Endothelial cell of umbilical vein (primary cell): ENCODE results near the gene SGK1. TPM values are rescaled to one million over a fixed set of nuclear protein-coding genes. Genes with fewer than 3 reads are reported as not detected.

Experiments used
- BruUV-seq: library from RNA; stranded (reverse); fragments of 400-500 nt; replicated peaks from 2 replicates; lab custom pipeline; 2021; lab: Mats Ljungman, UMichigan
- CTCF ChIA-PET: fragments of 300-600, 350-600 bp; sonication (Branson Sonifier 250); formaldehyde crosslinking; loops from one replicate; lab custom pipeline; 2021; ENCODE audit warnings: antibody characterized with exemption, inconsistent platforms; lab: Charles Lee
- POLR2A ChIA-PET: fragments of 300-600, 350-600 bp; sonication (Branson Sonifier 250); formaldehyde crosslinking; loops from one replicate; lab custom pipeline; 2021; ENCODE audit warnings: antibody characterized with exemption, inconsistent platforms; lab: Charles Lee
- DNase-seq: peaks from one replicate; pipeline ENCODE4 v3.0.0-alpha.2; 2011; ENCODE audit warnings: low read depth, low spot score
- FAIRE-seq: peaks from 2 replicates; lab custom pipeline; 2011; peaks lifted over from hg19 to GRCh38; lab: Jason Lieb, UNC
- H2AFZ ChIP-seq: 2 replicates; pipeline ENCODE4 v1.6.0; 2012; ENCODE audit warnings: low read depth, low read length, control low read depth, inconsistent platforms
- H3K27ac ChIP-seq: 2 replicates; pipeline ENCODE4 v1.5.1; 2011; ENCODE audit warnings: low read depth, mild to moderate bottlenecking, control low read depth, low read length, moderate library complexity; ENCODE audit not compliant: insufficient read depth
- H3K27me3 ChIP-seq, 2 experiments: 2 replicates each; pipeline versions ENCODE4 v1.6.0 to v1.6.1; 2011; ENCODE audit warnings: low read length in 2 of 2, mixed read lengths in 1 of 2; ENCODE audit not compliant: control insufficient read depth in 2 of 2, insufficient read depth in 2 of 2
- H3K36me3 ChIP-seq, 2 experiments: 2 replicates in 1 of 2; 3 replicates in 1 of 2; pipeline ENCODE4 v1.5.1; 2011; ENCODE audit warnings: low read length in 2 of 2, mild to moderate bottlenecking in 1 of 2, moderate library complexity in 1 of 2; ENCODE audit not compliant: control insufficient read depth in 2 of 2, insufficient read depth in 2 of 2; ENCODE audit errors: extremely low read depth in 1 of 2
- H3K4me1 ChIP-seq: 3 replicates; pipeline ENCODE4 v1.5.1; 2011; ENCODE audit warnings: mild to moderate bottlenecking, low read length; ENCODE audit not compliant: control insufficient read depth, insufficient read depth; ENCODE audit errors: extremely low read depth
- H3K4me2 ChIP-seq: 2 replicates; pipeline ENCODE4 v1.6.1; 2011; ENCODE audit warnings: low read length, control low read depth, mixed read lengths; ENCODE audit not compliant: insufficient read depth
- H3K4me3 ChIP-seq, 3 experiments: fragments of 200-600 bp in 1 of 3; sonication (generic), shearing (Covaris generic) in 1 of 3; replicated peaks in 1 of 3; 2 replicates each; pipeline ENCODE4 v1.5.1; 2011 to 2016; ENCODE audit warnings: control low read depth in 3 of 3, low read length in 3 of 3, mild to moderate bottlenecking in 2 of 3, inconsistent platforms in 1 of 3, low read depth in 1 of 3, moderate library complexity in 1 of 3; ENCODE audit not compliant: insufficient read depth in 1 of 3
- H3K79me2 ChIP-seq: 2 replicates; pipeline ENCODE4 v1.6.0; 2012; ENCODE audit warnings: low read length, inconsistent platforms; ENCODE audit not compliant: control insufficient read depth, insufficient read depth
- H3K9ac ChIP-seq: replicated peaks from 2 replicates; pipeline ENCODE3; 2011; ENCODE audit warnings: low read length, control low read depth; ENCODE audit not compliant: insufficient read depth; ENCODE audit errors: extremely low read depth
- H3K9me1 ChIP-seq: replicated peaks from 3 replicates; pipeline ENCODE4 v1.6.0; 2011; ENCODE audit warnings: mild to moderate bottlenecking, low read length; ENCODE audit not compliant: control insufficient read depth, insufficient read depth; ENCODE audit errors: extremely low read depth
- H3K9me3 ChIP-seq: replicated peaks from 2 replicates; pipeline ENCODE4 v1.5.1; 2012; ENCODE audit warnings: low read length, inconsistent platforms; ENCODE audit not compliant: control insufficient read depth, insufficient read depth
- H4K20me1 ChIP-seq: replicated peaks from 2 replicates; pipeline ENCODE3; 2011; ENCODE audit warnings: mild to moderate bottlenecking, low read length; ENCODE audit not compliant: control insufficient read depth, insufficient read depth; ENCODE audit errors: extremely low read depth
- CTCF ChIP-seq, 2 donors: IDR thresholded peaks; 1 replicate in 1 of 2; 2 replicates in 1 of 2; pipeline ENCODE4 v1.5.1; 2011; ENCODE audit warnings: low read length in 2 of 2, mild to moderate bottlenecking in 2 of 2, moderate library complexity in 2 of 2, control low read depth in 1 of 2, inconsistent platforms in 1 of 2, low read depth in 1 of 2; ENCODE audit not compliant: insufficient read depth in 1 of 2; ENCODE audit errors: extremely low read depth in 1 of 2
- EZH2 ChIP-seq: IDR thresholded peaks from 2 replicates; pipeline ENCODE4 v1.6.1; 2012; ENCODE audit warnings: borderline replicate concordance, low read depth, mild to moderate bottlenecking, moderate library complexity, low read length, inconsistent platforms; ENCODE audit not compliant: severe bottlenecking
- FOS ChIP-seq: IDR thresholded peaks from 2 replicates; pipeline ENCODE4 v1.6.1; 2011; ENCODE audit warnings: mild to moderate bottlenecking, low read length, moderate library complexity, borderline replicate concordance; ENCODE audit not compliant: insufficient read depth
- GATA2 ChIP-seq: IDR thresholded peaks from 2 replicates; pipeline ENCODE4 v1.7.0; 2011; ENCODE audit warnings: low read depth, mild to moderate bottlenecking, moderate library complexity, mixed read lengths, low read length; ENCODE audit not compliant: insufficient read length, insufficient read depth
- JUN ChIP-seq: IDR thresholded peaks from 2 replicates; pipeline ENCODE4 v1.6.1; 2011; ENCODE audit warnings: borderline replicate concordance, low read depth; ENCODE audit not compliant: insufficient read length, insufficient read depth
- MAX ChIP-seq: IDR thresholded peaks from 2 replicates; pipeline ENCODE4 v1.6.1; 2011; ENCODE audit not compliant: insufficient read depth, insufficient read length
- MYC ChIP-seq: IDR thresholded peaks from one replicate; pipeline ENCODE4 v1.6.1; 2011; ENCODE audit warnings: mild to moderate bottlenecking, low read depth, low read length
- POLR2A ChIP-seq: IDR thresholded peaks from 2 replicates; pipeline ENCODE4 v1.6.1; 2012; ENCODE audit warnings: low read depth, mild to moderate bottlenecking, control low read depth, low read length
- POLR2AphosphoS5 ChIP-seq: IDR thresholded peaks from 2 replicates; pipeline ENCODE4 v1.6.1; 2012; ENCODE audit warnings: low read depth, mild to moderate bottlenecking, control low read depth, low read length, moderate library complexity; ENCODE audit not compliant: insufficient read depth
- dilution Hi-C: fragments of 300-500 bp; cut with MboI; formaldehyde crosslinking; loops from one replicate; pipeline ENCODE4 v1.15.0; 2019; ENCODE audit warnings: low sequenced_read_pairs; ENCODE audit not compliant: extremely low pct_ligation_motif_present
- intact Hi-C: fragments of 100-400 bp; cut with micrococcal nuclease; formaldehyde crosslinking; loops from one replicate; pipeline ENCODE4 v1.10.0; 2022
- polyA plus RNA-seq, 4 experiments: library from polyadenylated mRNA; depleted of rRNA in 3 of 4; stranded (reverse) in 3 of 4; unstranded in 1 of 4; fragments of >200 nt; gene quantifications; 2 replicates each; pipeline versions ENCODE4 v1.2.1 to v1.2.3, GENCODE V29; 2011 to 2012; ENCODE audit warnings: missing spikeins in 1 of 4
- total RNA-seq: library from RNA; stranded (reverse); gene quantifications from 2 replicates; pipeline ENCODE4 v1.2.3, GENCODE V29; 2021

Gene SGK1
- total and polyA plus RNA-seq, 2 donors (not counting 3 experiments of a cell fraction or from before 2014, with no cell fraction given): 121 to 128 TPM

- CTCF ChIA-PET: no interaction called here
Observed at GRCh38 chr6:134238006-134238405, 79.9 kb downstream of the SGK1 start.

More at GRCh38 chr6:134238006-134238405, 79.9 kb downstream of the SGK1 start:
- H3K9me3 ChIP-seq: no peaks in the 10 kb centered on the region
- H3K36me3 ChIP-seq: no peaks in the 10 kb centered on the region
- DNase-seq (no peak), FAIRE-seq (no peak)
- H3K27ac ChIP-seq: no peak overlapping the region
- H3K4me1 ChIP-seq: peaks cover 10% of the 10 kb centered on the region
- H3K9me1 ChIP-seq: no peaks in the 10 kb centered on the region
- H3K9ac ChIP-seq: no peak overlapping the region
- no peaks in the 10 kb centered on the region for H4K20me1 ChIP-seq
- H3K79me2 ChIP-seq: no peaks in the 10 kb centered on the region
- TF ChIP-seq MYC (no peak), FOS (no peak), POLR2AphosphoS5 (no peak), CTCF (IDR thresholded peaks at IDR 0.05; ENCODE audit: extremely low read depth in 1 of 2, insufficient read depth in 1 of 2, low read depth in 1 of 2, low read length in 2 of 2) (no peak), EZH2 (no peak), POLR2A (no peak), JUN (no peak), MAX (no peak), GATA2 (no peak)
- no peak overlapping the region for H3K4me3 ChIP-seq
- BruUV-seq: no TSS peak
- no peaks in the 10 kb centered on the region for H3K27me3 ChIP-seq
- H2AFZ ChIP-seq: no peak overlapping the region
- POLR2A ChIA-PET: no interaction called here
- dilution Hi-C loops (no loop called here), intact Hi-C loops (no loop called here)
- no peak overlapping the region for H3K4me2 ChIP-seq
